ENCODE measurements around the gene RIT1. TPM values are rescaled to one million over a fixed set of nuclear protein-coding genes. Genes with fewer than 3 reads are reported as not detected.

Gene RIT1
- total RNA-seq, 1 experiment from 2014 or later = 27.2 TPM

GRCh38 chr1:155933591-155934096, 22.5 kb upstream of the RIT1 start:
- H3K27ac Mint-ChIP-seq = no peak overlapping the region

GRCh38 chr1:155932487-155932886, 21.3 kb upstream of the RIT1 start:
- CTCF ChIA-PET = interaction anchor here (0.7 to 4.4 kb wide), 3 partner anchors 46 to 76 kb away, joined by 5 to 26 read pairs (median 5); no protein-coding TSS in a partner anchor
- Mint-ChIP-seq H3K27me3 (ENCODE audit: low read depth) (no peaks in the 10 kb centered on the region), H3K27ac (no peak overlapping the region), H3K4me3 (peak overlapping the region; percentile 45), H3K4me1 (peaks cover 15% of the 10 kb centered on the region), H3K9me3 (no peaks in the 10 kb centered on the region), H3K36me3 (peaks cover 52% of the 10 kb centered on the region)
- no peak for ATAC-seq
- POLR2A ChIA-PET = no interaction called here
- TF ChIP-seq NFE2L1 (CRISPR knock-in tag; IDR thresholded peaks at IDR 0.05) (no peak), ESRRA (CRISPR knock-in tag; IDR thresholded peaks at IDR 0.05; ENCODE audit: borderline replicate concordance) (no peak), JAZF1 (CRISPR knock-in tag; IDR thresholded peaks at IDR 0.05) (no peak), AFF4 (CRISPR knock-in tag; IDR thresholded peaks at IDR 0.05; ENCODE audit: borderline replicate concordance) (no peak), HMGXB4 (CRISPR knock-in tag; IDR thresholded peaks at IDR 0.05) (no peak), ZNF512 (CRISPR knock-in tag; IDR thresholded peaks at IDR 0.05; ENCODE audit: borderline replicate concordance) (no peak), OVOL2 (CRISPR knock-in tag; IDR thresholded peaks at IDR 0.05; ENCODE audit: borderline replicate concordance) (no peak), E2F1 (CRISPR knock-in tag; IDR thresholded peaks at IDR 0.05) (no peak), ARID4B (CRISPR knock-in tag; IDR thresholded peaks at IDR 0.05; ENCODE audit: borderline replicate concordance) (no peak), ZNF423 (CRISPR knock-in tag; IDR thresholded peaks at IDR 0.05) (no peak), ZNF396 (CRISPR knock-in tag; IDR thresholded peaks at IDR 0.05; ENCODE audit: borderline replicate concordance) (no peak), FOXK1 (CRISPR knock-in tag; IDR thresholded peaks at IDR 0.05) (no peak), ZNF281 (CRISPR knock-in tag; IDR thresholded peaks at IDR 0.05) (no peak), MLX (CRISPR knock-in tag; IDR thresholded peaks at IDR 0.05) (no peak)
- DNase-seq (ENCODE audit: low spot score) = no peak

More at GRCh38 chr1:155933591-155934096, 22.5 kb upstream of the RIT1 start:
- Mint-ChIP-seq H3K36me3 (peaks cover 42% of the 10 kb centered on the region), H3K27me3 (ENCODE audit: low read depth) (no peaks in the 10 kb centered on the region), H3K9me3 (no peaks in the 10 kb centered on the region), H3K4me3 (no peak overlapping the region), H3K4me1 (peaks cover 20% of the 10 kb centered on the region)
- ChIA-PET CTCF (interaction anchor here (1.1 to 4.4 kb wide), 7 partner anchors 11 to 196 kb away, joined by 3 to 26 read pairs (median 7); partner anchors contain the start of gene SYT11), POLR2A (interaction anchor here (0.9 to 1.5 kb wide), 3 partner anchors 41 to 127 kb away, joined by 3 to 9 read pairs (median 5); partner anchors contain the start of gene RAB25)
- ATAC-seq (no peak), DNase-seq (ENCODE audit: low spot score) (no peak)
- TF ChIP-seq RORB (CRISPR knock-in tag; IDR thresholded peaks at IDR 0.05) (no peak), ZNF121 (CRISPR knock-in tag; IDR thresholded peaks at IDR 0.05) (0 out of 2 replicates have a peak, but pooled peaks have one; percentile 14)

All from WTC11 (cell line).